SK-N-SH treated with all-trans-retinoic acid at 6 μM for 48 hours (cell line): Measurements from ENCODE around the gene VPS51.

Experiments
- GLIS3 ChIP-seq: fragments of 250-450 bp; sonication (Bioruptor Pico); IDR thresholded peaks from 2 replicates; pipeline ENCODE4 v1.5.0; 2020; ENCODE audit warnings: mild to moderate bottlenecking, moderate library complexity
- OSR1 ChIP-seq: fragments of 250-450 bp; sonication (Bioruptor Pico); IDR thresholded peaks from 2 replicates; pipeline ENCODE4 v1.8.0; 2022; ENCODE audit warnings: moderate library complexity, mild to moderate bottlenecking, inconsistent platforms
- TCF4 ChIP-seq: fragments of 250-450 bp; sonication (Bioruptor Pico); IDR thresholded peaks from 2 replicates; pipeline ENCODE4 v1.8.0; 2021; ENCODE audit warnings: mild to moderate bottlenecking, moderate library complexity, borderline replicate concordance
- ZC3H10 ChIP-seq: fragments of 250-450 bp; sonication (Bioruptor Pico); IDR thresholded peaks from 2 replicates; pipeline ENCODE4 v1.5.1; 2021; ENCODE audit warnings: mild to moderate bottlenecking, moderate library complexity
- ZFP3 ChIP-seq: fragments of 250-450 bp; sonication (Bioruptor Pico); IDR thresholded peaks from 2 replicates; pipeline ENCODE4 v1.5.0; 2020; ENCODE audit warnings: mild to moderate bottlenecking, moderate library complexity
- ZNF565 ChIP-seq: fragments of 450-650 bp; formaldehyde crosslinking; conservative IDR thresholded peaks from 2 replicates; pipeline ENCODE4 v1.5.0; 2020; ENCODE audit warnings: low read depth, mild to moderate bottlenecking, moderate library complexity
- ZNF8 ChIP-seq: fragments of 450-650 bp; formaldehyde crosslinking; IDR thresholded peaks from 2 replicates; pipeline ENCODE4 v1.5.0; 2020; ENCODE audit warnings: mild to moderate bottlenecking, moderate library complexity
- TF ChIP-seq, protein P1 (sequence below): fragments of 250-450 bp; sonication (Bioruptor Pico); IDR thresholded peaks from 2 replicates; pipeline ENCODE4 v1.5.1; 2020; ENCODE audit warnings: low read depth, mild to moderate bottlenecking, moderate library complexity
- TF ChIP-seq, protein P2 (sequence below): fragments of 250-450 bp; sonication (Bioruptor Pico); IDR thresholded peaks from 2 replicates; pipeline ENCODE4 v1.8.0; 2021; ENCODE audit warnings: low read depth, mild to moderate bottlenecking, moderate library complexity, borderline replicate concordance

DNA sequence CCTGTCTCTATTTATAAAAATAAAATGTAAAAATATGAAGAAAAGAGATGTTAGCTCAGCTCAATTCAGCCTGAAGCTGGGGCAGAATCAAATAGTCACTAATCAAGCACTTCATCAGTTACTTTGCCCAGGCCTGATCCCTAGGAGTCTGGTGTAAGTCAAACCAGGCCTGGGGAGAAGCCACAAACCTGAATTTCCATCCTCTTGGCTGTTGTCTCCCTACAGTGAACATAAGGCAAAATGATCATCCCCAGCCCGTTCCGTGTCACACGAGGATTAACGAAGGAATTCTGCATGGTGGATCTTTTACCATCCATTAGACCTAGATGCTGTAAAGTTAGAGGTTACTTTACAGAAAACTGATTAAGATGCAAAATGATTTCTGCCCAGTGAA, 31.2 kb upstream of the VPS51 start:
- TF ChIP-seq, protein P1, sequence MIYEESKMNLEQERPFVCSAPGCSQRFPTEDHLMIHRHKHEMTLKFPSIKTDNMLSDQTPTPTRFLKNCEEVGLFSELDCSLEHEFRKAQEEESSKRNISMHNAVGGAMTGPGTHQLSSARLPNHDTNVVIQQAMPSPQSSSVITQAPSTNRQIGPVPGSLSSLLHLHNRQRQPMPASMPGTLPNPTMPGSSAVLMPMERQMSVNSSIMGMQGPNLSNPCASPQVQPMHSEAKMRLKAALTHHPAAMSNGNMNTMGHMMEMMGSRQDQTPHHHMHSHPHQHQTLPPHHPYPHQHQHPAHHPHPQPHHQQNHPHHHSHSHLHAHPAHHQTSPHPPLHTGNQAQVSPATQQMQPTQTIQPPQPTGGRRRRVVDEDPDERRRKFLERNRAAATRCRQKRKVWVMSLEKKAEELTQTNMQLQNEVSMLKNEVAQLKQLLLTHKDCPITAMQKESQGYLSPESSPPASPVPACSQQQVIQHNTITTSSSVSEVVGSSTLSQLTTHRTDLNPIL (CRISPR knock-in tag), result no peak
- TF ChIP-seq GLIS3 (no peak), ZFP3 (CRISPR knock-in tag) (no peak), ZNF565 (CRISPR knock-in tag) (no peak), ZNF8 (CRISPR knock-in tag) (no peak), TCF4 (CRISPR knock-in tag) (no peak), ZC3H10 (CRISPR knock-in tag) (no peak), OSR1 (CRISPR knock-in tag) (no peak)
- TF ChIP-seq, protein P2, sequence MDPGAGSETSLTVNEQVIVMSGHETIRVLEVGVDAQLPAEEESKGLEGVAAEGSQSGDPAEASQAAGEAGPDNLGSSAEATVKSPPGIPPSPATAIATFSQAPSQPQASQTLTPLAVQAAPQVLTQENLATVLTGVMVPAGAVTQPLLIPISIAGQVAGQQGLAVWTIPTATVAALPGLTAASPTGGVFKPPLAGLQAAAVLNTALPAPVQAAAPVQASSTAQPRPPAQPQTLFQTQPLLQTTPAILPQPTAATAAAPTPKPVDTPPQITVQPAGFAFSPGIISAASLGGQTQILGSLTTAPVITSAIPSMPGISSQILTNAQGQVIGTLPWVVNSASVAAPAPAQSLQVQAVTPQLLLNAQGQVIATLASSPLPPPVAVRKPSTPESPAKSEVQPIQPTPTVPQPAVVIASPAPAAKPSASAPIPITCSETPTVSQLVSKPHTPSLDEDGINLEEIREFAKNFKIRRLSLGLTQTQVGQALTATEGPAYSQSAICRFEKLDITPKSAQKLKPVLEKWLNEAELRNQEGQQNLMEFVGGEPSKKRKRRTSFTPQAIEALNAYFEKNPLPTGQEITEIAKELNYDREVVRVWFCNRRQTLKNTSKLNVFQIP (CRISPR knock-in tag), result no peak
